DND-41 (cell line): ENCODE results near the gene MSH3.

ENCODE experiments used
- CTCF ChIP-seq: IDR thresholded peaks from 2 replicates; pipeline ENCODE4 v1.5.1; 2012; ENCODE audit warnings: borderline replicate concordance, low read length, moderate library complexity, mild to moderate bottlenecking; ENCODE audit not compliant: poor library complexity, severe bottlenecking; ENCODE audit errors: extremely low read depth
- EZH2 ChIP-seq: IDR thresholded peaks from 3 replicates; pipeline ENCODE4 v1.6.1; 2012; ENCODE audit warnings: borderline replicate concordance, low read depth, mild to moderate bottlenecking, moderate library complexity, low read length, inconsistent platforms; ENCODE audit not compliant: severe bottlenecking

GRCh38 chr5:80615266-80615914 is 39.1 kb upstream of the MSH3 start:
- TF ChIP-seq CTCF (no peak), EZH2 (no peak)
